ENCODE measurements around the gene ANLN. TPM values are rescaled to one million over a fixed set of nuclear protein-coding genes. Genes with fewer than 3 reads are reported as not detected.

The ANLN gene
- polyA plus RNA-seq, 1 donor (not counting 4 experiments of a cell fraction or from before 2014, with no cell fraction given), result 65.8 TPM

GRCh38 chr7:36438211-36438610, 48.5 kb downstream of the ANLN start:
- no peaks in the 10 kb centered on the region for H3K9me3 ChIP-seq (ENCODE audit: control insufficient read depth, low read depth, low read length)
- H3K9me1 ChIP-seq (ENCODE audit: control insufficient read depth, extremely low read depth, insufficient read depth, low read length), result no peaks in the 10 kb centered on the region
- no peak for FAIRE-seq
- no peaks in the 10 kb centered on the region for H4K20me1 ChIP-seq (ENCODE audit: control insufficient read depth, extremely low read depth, insufficient read depth, low read length)
- TF ChIP-seq EZH2 (IDR thresholded peaks at IDR 0.05; ENCODE audit: low read length) (no peak), CTCF (optimal IDR thresholded peaks at IDR 0.05 in 1 of 3, IDR thresholded peaks at IDR 0.05 in 1 of 3, conservative IDR thresholded peaks at IDR 0.05 in 1 of 3; ENCODE audit: extremely low read depth in 1 of 3, insufficient read depth in 2 of 3, low read length in 3 of 3) (no peak)
- H3K79me2 ChIP-seq (ENCODE audit: control insufficient read depth, insufficient read depth, low read length), result peaks cover 14% of the 10 kb centered on the region
- dilution Hi-C loops (cut with MboI; ENCODE audit: extremely low pct_ligation_motif_present, low sequenced_read_pairs), result no loop called here
- H3K9ac ChIP-seq (ENCODE audit: control insufficient read depth, extremely low read depth, insufficient read depth, low read length), result no peak overlapping the region
- DNase-seq (ENCODE audit: low read depth, low spot score), result no peak
- H2AFZ ChIP-seq (ENCODE audit: control insufficient read depth, low read length), result no peak overlapping the region
- no peak overlapping the region for H3K27ac ChIP-seq (ENCODE audit: control insufficient read depth, insufficient read depth, low read length)
- H3K36me3 ChIP-seq (ENCODE audit: control insufficient read depth in 2 of 2, extremely low read depth in 1 of 2, insufficient read depth in 2 of 2, low read length in 2 of 2), result peaks cover 4 to 15% of the 10 kb centered on the region in 2 experiments
- no peak overlapping the region for H3K4me3 ChIP-seq (ENCODE audit: control insufficient read depth in 2 of 3, extremely low read depth in 1 of 3, insufficient read depth in 2 of 3, low read depth in 1 of 3, low read length in 3 of 3)
- no peaks in the 10 kb centered on the region for H3K27me3 ChIP-seq (ENCODE audit: control insufficient read depth, extremely low read depth, insufficient read depth, low read length)
- no peak overlapping the region for H3K4me2 ChIP-seq (ENCODE audit: control insufficient read depth, extremely low read depth, insufficient read depth, low read depth, low read length)
- no peaks in the 10 kb centered on the region for H3K4me1 ChIP-seq (ENCODE audit: control insufficient read depth, extremely low read depth, insufficient read depth, low read length)

- H4K20me1 ChIP-seq (ENCODE audit: control insufficient read depth, extremely low read depth, insufficient read depth, low read length), result no peaks in the 10 kb centered on the region
- H3K27me3 ChIP-seq (ENCODE audit: control insufficient read depth, extremely low read depth, insufficient read depth, low read length), result no peaks in the 10 kb centered on the region
- H3K79me2 ChIP-seq (ENCODE audit: control insufficient read depth, insufficient read depth, low read length), result peaks cover 12% of the 10 kb centered on the region
- H3K9me3 ChIP-seq (ENCODE audit: control insufficient read depth, low read depth, low read length), result no peaks in the 10 kb centered on the region
- H3K27ac ChIP-seq (ENCODE audit: control insufficient read depth, insufficient read depth, low read length), result no peak overlapping the region
- no peak overlapping the region for H3K4me3 ChIP-seq (ENCODE audit: control insufficient read depth in 2 of 3, extremely low read depth in 1 of 3, insufficient read depth in 2 of 3, low read depth in 1 of 3, low read length in 3 of 3)
- DNase-seq (ENCODE audit: low read depth, low spot score) (no peak), FAIRE-seq (no peak)
- no peak overlapping the region for H3K4me2 ChIP-seq (ENCODE audit: control insufficient read depth, extremely low read depth, insufficient read depth, low read depth, low read length)
- no peaks in the 10 kb centered on the region for H3K4me1 ChIP-seq (ENCODE audit: control insufficient read depth, extremely low read depth, insufficient read depth, low read length)
- peaks cover 4 to 13% of the 10 kb centered on the region in 2 experiments for H3K36me3 ChIP-seq (ENCODE audit: control insufficient read depth in 2 of 2, extremely low read depth in 1 of 2, insufficient read depth in 2 of 2, low read length in 2 of 2)
- no peaks in the 10 kb centered on the region for H3K9me1 ChIP-seq (ENCODE audit: control insufficient read depth, extremely low read depth, insufficient read depth, low read length)
- no peak overlapping the region for H3K9ac ChIP-seq (ENCODE audit: control insufficient read depth, extremely low read depth, insufficient read depth, low read length)
- TF ChIP-seq EZH2 (IDR thresholded peaks at IDR 0.05; ENCODE audit: low read length) (no peak), CTCF (optimal IDR thresholded peaks at IDR 0.05 in 1 of 3, IDR thresholded peaks at IDR 0.05 in 1 of 3, conservative IDR thresholded peaks at IDR 0.05 in 1 of 3; ENCODE audit: extremely low read depth in 1 of 3, insufficient read depth in 2 of 3, low read length in 3 of 3) (no peak)
- dilution Hi-C loops (cut with MboI; ENCODE audit: extremely low pct_ligation_motif_present, low sequenced_read_pairs), result no loop called here
- no peak overlapping the region for H2AFZ ChIP-seq (ENCODE audit: control insufficient read depth, low read length)
Observed at GRCh38 chr7:36439624-36440023, 50.0 kb downstream of the ANLN start.

Measured in keratinocyte (primary cell).